Activated CD8-positive, alpha-beta memory T cell treated with anti-CD3 and anti-CD28 coated beads for 36 hours (primary cell): ENCODE measurements around the gene PROX1. TPM values are rescaled to one million over a fixed set of nuclear protein-coding genes. Genes with fewer than 3 reads are reported as not detected.

Source experiments
- CTCF ChIA-PET: fragments of 350-600 bp; sonication (Branson Sonifier 250); formaldehyde crosslinking; loops from one replicate; lab custom pipeline; 2021; ENCODE audit warnings: antibody characterized with exemption; lab: Charles Lee
- POLR2A ChIA-PET: fragments of 350-600 bp; sonication (Branson Sonifier 250); formaldehyde crosslinking; loops from one replicate; lab custom pipeline; 2021; ENCODE audit warnings: antibody characterized with exemption; lab: Charles Lee
- total RNA-seq, 2 experiments: library from RNA; stranded (reverse); gene quantifications; one replicate each; pipeline ENCODE4 v1.2.3, GENCODE V29; 2021

The PROX1 gene
- total RNA-seq, 2 experiments from 2014 or later: not detected

- CTCF ChIA-PET: interaction anchor here (0.8 kb wide), 1 partner anchor 15 kb away, joined by 3 read pairs; no protein-coding TSS in a partner anchor
These were observed 10.3 kb upstream of the PROX1 start for GRCh38 chr1:213977486-213977842.

GRCh38 chr1:213977909-213978308, 9.9 kb upstream of the PROX1 start:
- ChIA-PET CTCF (interaction anchor here (0.7 to 0.8 kb wide), 2 partner anchors 10 to 15 kb away, joined by 3 read pairs; partner anchors contain the start of gene PROX1), POLR2A (no interaction called here)

More at GRCh38 chr1:213977486-213977842, 10.3 kb upstream of the PROX1 start:
- POLR2A ChIA-PET: no interaction called here

GRCh38 chr1:213979751-213980586, 7.8 kb upstream of the PROX1 start:
- POLR2A ChIA-PET: no interaction called here
- CTCF ChIA-PET: interaction anchor here (0.6 kb wide), 1 partner anchor 439 kb away, joined by 5 read pairs; no protein-coding TSS in a partner anchor

- CTCF ChIA-PET: interaction anchor here (0.6 kb wide), 1 partner anchor 438 kb away, joined by 5 read pairs; no protein-coding TSS in a partner anchor
- POLR2A ChIA-PET: no interaction called here
These were observed 6.9 kb upstream of the PROX1 start for GRCh38 chr1:213980906-213981305.

- ChIA-PET CTCF (no interaction called here), POLR2A (no interaction called here)
These were observed 5.5 kb upstream of the PROX1 start for GRCh38 chr1:213982289-213982671.

GRCh38 chr1:213982672-213983492, 4.9 kb upstream of the PROX1 start:
- ChIA-PET POLR2A (no interaction called here), CTCF (no interaction called here)

GRCh38 chr1:213983493-213984386, 4.0 kb upstream of the PROX1 start:
- ChIA-PET POLR2A (no interaction called here), CTCF (no interaction called here)

- ChIA-PET POLR2A (no interaction called here), CTCF (no interaction called here)
These were observed 3.2 kb upstream of the PROX1 start for GRCh38 chr1:213984387-213985208.

- POLR2A ChIA-PET: no interaction called here
These were observed 2.4 kb upstream of the PROX1 start for GRCh38 chr1:213985209-213986019.

GRCh38 chr1:213986020-213986924, 1.5 kb upstream of the PROX1 start:
- POLR2A ChIA-PET: no interaction called here
- CTCF ChIA-PET: no interaction called here

More at GRCh38 chr1:213985209-213986019, 2.4 kb upstream of the PROX1 start:
- CTCF ChIA-PET: no interaction called here

GRCh38 chr1:213986925-213987250, 885 bp upstream of the PROX1 start:
- POLR2A ChIA-PET: no interaction called here

GRCh38 chr1:213987422-213987926, 299 bp upstream of the PROX1 start:
- POLR2A ChIA-PET: no interaction called here
- CTCF ChIA-PET: interaction anchor here (0.7 kb wide), 1 partner anchor 9 kb away, joined by 3 read pairs; no protein-coding TSS in a partner anchor

More at GRCh38 chr1:213986925-213987250, 885 bp upstream of the PROX1 start:
- CTCF ChIA-PET: no interaction called here

- ChIA-PET CTCF (interaction anchor here (0.7 kb wide), 1 partner anchor 10 kb away, joined by 6 read pairs; no protein-coding TSS in a partner anchor), POLR2A (no interaction called here)
These were observed 781 bp downstream of the PROX1 start for GRCh38 chr1:213988507-213989001.

GRCh38 chr1:213989002-213989855, 1.5 kb downstream of the PROX1 start:
- POLR2A ChIA-PET: no interaction called here
- CTCF ChIA-PET: interaction anchor here (0.7 kb wide), 1 partner anchor 9 kb away, joined by 6 read pairs; no protein-coding TSS in a partner anchor

- ChIA-PET POLR2A (no interaction called here), CTCF (no interaction called here)
These were observed 6.2 kb downstream of the PROX1 start for GRCh38 chr1:213993929-213994328.
